Measurements from ENCODE around the gene APOB. TPM values are rescaled to one million over a fixed set of nuclear protein-coding genes. Genes with fewer than 3 reads are reported as not detected.

APOB gene
- total RNA-seq, 6 experiments from 2014 or later: not detected

GRCh38 chr2:21020031-21020667, 23.7 kb downstream of the APOB start:
- no peaks in the 10 kb centered on the region for H3K4me1 Mint-ChIP-seq (ENCODE audit: low read depth)
- no peak overlapping the region for H3K4me3 Mint-ChIP-seq
- DNase-seq: no peak
- peaks cover 21% of the 10 kb centered on the region for H3K9me3 Mint-ChIP-seq
- H3K27ac Mint-ChIP-seq: no peak overlapping the region
- H3K36me3 Mint-ChIP-seq (ENCODE audit: low read depth): no peaks in the 10 kb centered on the region
- TF ChIP-seq CTCF (IDR thresholded peaks at IDR 0.05): no peak
- peaks cover 1% of the 10 kb centered on the region; the same call in 1 of the 2 replicates for H3K27me3 Mint-ChIP-seq (ENCODE audit: insufficient read depth)

- Mint-ChIP-seq H3K27me3 (ENCODE audit: insufficient read depth) (peaks cover 1% of the 10 kb centered on the region; the same call in 1 of the 2 replicates), H3K36me3 (ENCODE audit: low read depth) (no peaks in the 10 kb centered on the region)
These were observed 24.2 kb downstream of the APOB start for GRCh38 chr2:21019678-21020021.

GRCh38 chr2:21019000-21019677, 24.7 kb downstream of the APOB start:
- TF ChIP-seq CTCF (IDR thresholded peaks at IDR 0.05): no peak
- Mint-ChIP-seq H3K36me3 (ENCODE audit: low read depth) (no peaks in the 10 kb centered on the region), H3K27me3 (ENCODE audit: insufficient read depth) (peaks cover 1% of the 10 kb centered on the region; the same call in 1 of the 2 replicates), H3K27ac (no peak overlapping the region), H3K9me3 (peaks cover 26% of the 10 kb centered on the region), H3K4me3 (no peak overlapping the region), H3K4me1 (ENCODE audit: low read depth) (no peaks in the 10 kb centered on the region)
- DNase-seq: no peak

More at GRCh38 chr2:21019678-21020021, 24.2 kb downstream of the APOB start:
- Mint-ChIP-seq H3K4me1 (ENCODE audit: low read depth) (no peaks in the 10 kb centered on the region), H3K9me3 (peaks cover 26% of the 10 kb centered on the region), H3K27ac (no peak overlapping the region), H3K4me3 (no peak overlapping the region)
- TF ChIP-seq CTCF (IDR thresholded peaks at IDR 0.05): no peak
- DNase-seq: no peak

- TF ChIP-seq CTCF (IDR thresholded peaks at IDR 0.05): no peak
- no peaks in the 10 kb centered on the region for H3K4me1 Mint-ChIP-seq (ENCODE audit: low read depth)
- peaks cover 30% of the 10 kb centered on the region for H3K9me3 Mint-ChIP-seq
- no peak overlapping the region for H3K27ac Mint-ChIP-seq
- H3K4me3 Mint-ChIP-seq: no peak overlapping the region
- DNase-seq: no peak
- H3K36me3 Mint-ChIP-seq (ENCODE audit: low read depth): no peaks in the 10 kb centered on the region
- peaks cover 1% of the 10 kb centered on the region; the same call in 1 of the 2 replicates for H3K27me3 Mint-ChIP-seq (ENCODE audit: insufficient read depth)
These were observed 25.6 kb downstream of the APOB start for GRCh38 chr2:21018290-21018689.

GRCh38 chr2:21017748-21018276, 26.1 kb downstream of the APOB start:
- H3K36me3 Mint-ChIP-seq (ENCODE audit: low read depth): no peaks in the 10 kb centered on the region
- TF ChIP-seq CTCF (IDR thresholded peaks at IDR 0.05): no peak

More at GRCh38 chr2:21017748-21018276, 26.1 kb downstream of the APOB start:
- peaks cover 1% of the 10 kb centered on the region; the same call in 1 of the 2 replicates for H3K27me3 Mint-ChIP-seq (ENCODE audit: insufficient read depth)
- no peak for DNase-seq
- no peaks in the 10 kb centered on the region for H3K4me1 Mint-ChIP-seq (ENCODE audit: low read depth)
- no peak overlapping the region for H3K4me3 Mint-ChIP-seq
- peaks cover 30% of the 10 kb centered on the region for H3K9me3 Mint-ChIP-seq
- H3K27ac Mint-ChIP-seq: no peak overlapping the region
